ENCODE results near the gene KLHL22. TPM values are rescaled to one million over a fixed set of nuclear protein-coding genes. Genes with fewer than 3 reads are reported as not detected.

The KLHL22 gene
- total and polyA plus RNA-seq, 2 of the 4 experiments (the other 2 are of a cell fraction), result 27.1 to 30.1 TPM

DNA sequence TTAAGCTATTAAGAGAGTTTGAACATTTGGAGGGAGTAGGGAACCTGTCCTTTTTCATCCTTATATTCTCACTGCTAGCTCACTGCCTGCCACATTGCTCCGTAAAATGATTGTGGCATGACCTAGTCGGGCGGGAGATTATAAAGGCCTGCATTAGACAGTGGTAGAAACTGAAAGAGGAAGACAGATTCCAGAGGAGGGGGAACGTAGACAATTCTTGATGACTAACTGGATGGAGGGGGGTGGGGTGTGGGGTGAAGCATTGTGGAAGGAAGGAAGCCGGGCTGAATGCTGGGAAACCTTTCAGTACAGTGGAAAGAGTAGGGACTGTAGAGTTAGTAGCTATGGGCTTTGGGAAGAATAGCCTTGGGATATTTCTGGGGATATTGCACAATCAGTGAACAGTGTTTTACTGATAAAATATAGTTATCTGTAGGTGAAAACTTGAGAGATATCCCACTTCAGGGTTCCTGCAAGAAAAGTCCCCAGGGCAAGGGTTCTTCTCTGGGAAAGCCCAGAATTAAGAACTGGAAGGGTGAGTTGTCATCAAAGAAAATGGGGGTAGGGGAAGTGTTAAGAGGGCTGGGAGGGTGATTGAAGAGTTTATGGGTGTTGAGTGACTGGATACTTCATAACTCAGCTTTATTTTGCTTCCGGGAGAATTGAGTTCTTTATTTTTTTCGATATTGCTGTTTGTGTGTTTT, 13.9 kb upstream of the KLHL22 start:
- Histone ChIP-seq H4K20me1 (ENCODE audit: insufficient read depth, low read length) (peaks cover 55% of the 10 kb centered on the region), H2BK15ac (ENCODE audit: low read depth, low read length) (peak overlapping the region; percentile 91; the same call in 2 of the 3 replicates), H3K14ac (replicated peaks; ENCODE audit: low read depth, low read length) (peak overlapping the region; percentile 98), H2AK5ac (ENCODE audit: low read depth, low read length) (peak overlapping the region; percentile 95), H3K36me3 (ENCODE audit: control insufficient read depth, insufficient read depth, low read length) (peaks cover 8% of the 10 kb centered on the region), H3K9me1 (ENCODE audit: insufficient read depth, low read length) (peaks cover 18% of the 10 kb centered on the region), H4K8ac (ENCODE audit: low read depth in 2 of 2, low read length in 2 of 2) (peak overlapping the region; percentile 81 to 91), H3K56ac (ENCODE audit: extremely low read depth, insufficient read depth, low read length) (peak overlapping the region; percentile 93), H4K91ac (ENCODE audit: insufficient read depth, low read depth, low read length) (peak overlapping the region; percentile 94), H3K18ac (ENCODE audit: low read depth, low read length) (peak overlapping the region; percentile 74), H3K27me3 (ENCODE audit: control insufficient read depth, insufficient read depth, low read length) (no peaks in the 10 kb centered on the region), H2BK120ac (ENCODE audit: low read depth, low read length) (peak overlapping the region; percentile 80), H4K5ac (ENCODE audit: low read depth, low read length) (peak overlapping the region; percentile 85), H2BK20ac (ENCODE audit: low read depth, low read length) (peak overlapping the region; percentile 76), H3K9ac (ENCODE audit: low read depth, low read length) (peak overlapping the region; percentile 97), H3K27ac (ENCODE audit: insufficient read depth, low read length) (peak overlapping the region; percentile 93), H3K4me1 (ENCODE audit: control insufficient read depth, insufficient read depth, low read length) (peaks cover 15% of the 10 kb centered on the region), H3K4me3 (ENCODE audit: insufficient read depth, low read depth, low read length) (peak overlapping the region; percentile 78), H3K23ac (ENCODE audit: low read depth, low read length) (peak overlapping the region; percentile 99), H3K9me3 (ENCODE audit: control insufficient read depth, insufficient read depth, low read length) (no peaks in the 10 kb centered on the region), H3K79me1 (ENCODE audit: low read depth in 1 of 2, low read length in 2 of 2) (peaks cover 3 to 46% of the 10 kb centered on the region in 2 experiments), H2BK5ac (ENCODE audit: low read depth, low read length, poor library complexity, severe bottlenecking) (peak overlapping the region; percentile 94), H3K4ac (ENCODE audit: low read depth, low read length) (peak overlapping the region; percentile 98), H2AK9ac (replicated peaks; ENCODE audit: low read depth, low read length, poor library complexity) (peak overlapping the region; percentile 95), H2AFZ (replicated peaks; ENCODE audit: low read length, poor library complexity) (no peak overlapping the region), H3K4me2 (ENCODE audit: low read depth, low read length) (peak overlapping the region; percentile 96)
- BruUV-seq (replicated peaks), result no TSS peak
- intact Hi-C loops (cut with micrococcal nuclease), result loop anchor here (5.0 kb wide), 2 partner anchors 43 to 58 kb away; no protein-coding TSS in a partner anchor
- ChIA-PET CTCF (interaction anchor here (1.1 to 1.9 kb wide), 2 partner anchors 54 to 59 kb away, joined by 3 to 7 read pairs; no protein-coding TSS in a partner anchor), POLR2A (ENCODE audit: unreplicated experiment) (interaction anchor here (0.5 to 0.6 kb wide), 2 partner anchors 65 to 1600 kb away, joined by 3 to 8 read pairs; no protein-coding TSS in a partner anchor)
- dilution Hi-C loops (cut with HindIII; ENCODE audit: low sequenced_read_pairs, unreplicated experiment), result no loop called here
- TF ChIP-seq POLR2A (IDR thresholded peaks at IDR 0.05; ENCODE audit: low read depth, low read length) (peak; percentile 92), NFE2L2 (IDR thresholded peaks at IDR 0.05; ENCODE audit: low read depth, low read length) (no peak), CEBPB (IDR thresholded peaks at IDR 0.05; ENCODE audit: low read depth, low read length) (peak; percentile 98), FOS (IDR thresholded peaks at IDR 0.05; ENCODE audit: low read depth, low read length) (peak; percentile 77), SMC3 (IDR thresholded peaks at IDR 0.05; ENCODE audit: low read depth, low read length) (peak; percentile 7; the same call in 1 of the 2 replicates), MAZ (IDR thresholded peaks at IDR 0.05; ENCODE audit: borderline replicate concordance, low read depth, low read length) (peak; percentile 100), RAD21 (IDR thresholded peaks at IDR 0.05; ENCODE audit: low read length) (peak; percentile 25; the same call in 1 of the 2 replicates), RFX5 (IDR thresholded peaks at IDR 0.05; ENCODE audit: low read depth, low read length) (no peak), RCOR1 (IDR thresholded peaks at IDR 0.05; ENCODE audit: insufficient replicate concordance, low read length) (peak; percentile 31), MAFK (IDR thresholded peaks at IDR 0.05; ENCODE audit: low read depth, low read length) (peak; percentile 37), MXI1 (IDR thresholded peaks at IDR 0.05; ENCODE audit: borderline replicate concordance, low read depth, low read length) (peak; percentile 79; the same call in 1 of the 2 replicates)
- TF ChIP-seq, protein P1, sequence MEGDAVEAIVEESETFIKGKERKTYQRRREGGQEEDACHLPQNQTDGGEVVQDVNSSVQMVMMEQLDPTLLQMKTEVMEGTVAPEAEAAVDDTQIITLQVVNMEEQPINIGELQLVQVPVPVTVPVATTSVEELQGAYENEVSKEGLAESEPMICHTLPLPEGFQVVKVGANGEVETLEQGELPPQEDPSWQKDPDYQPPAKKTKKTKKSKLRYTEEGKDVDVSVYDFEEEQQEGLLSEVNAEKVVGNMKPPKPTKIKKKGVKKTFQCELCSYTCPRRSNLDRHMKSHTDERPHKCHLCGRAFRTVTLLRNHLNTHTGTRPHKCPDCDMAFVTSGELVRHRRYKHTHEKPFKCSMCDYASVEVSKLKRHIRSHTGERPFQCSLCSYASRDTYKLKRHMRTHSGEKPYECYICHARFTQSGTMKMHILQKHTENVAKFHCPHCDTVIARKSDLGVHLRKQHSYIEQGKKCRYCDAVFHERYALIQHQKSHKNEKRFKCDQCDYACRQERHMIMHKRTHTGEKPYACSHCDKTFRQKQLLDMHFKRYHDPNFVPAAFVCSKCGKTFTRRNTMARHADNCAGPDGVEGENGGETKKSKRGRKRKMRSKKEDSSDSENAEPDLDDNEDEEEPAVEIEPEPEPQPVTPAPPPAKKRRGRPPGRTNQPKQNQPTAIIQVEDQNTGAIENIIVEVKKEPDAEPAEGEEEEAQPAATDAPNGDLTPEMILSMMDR (conservative IDR thresholded peaks at IDR 0.05; ENCODE audit: low read depth, low read length), result no peak
- ATAC-seq (ENCODE audit: low read depth) (peak; percentile 75), DNase-seq (peak; percentile 94)
- WGBS, 2 experiments (ENCODE audit: extremely low coverage in 2 of 2, insufficient read length in 1 of 2), result 0% methylated on average over 2 of the region's 7 CpGs; no CpG with 5 or more reads in 1 of the 2 experiments
- in situ Hi-C loops (cut with MboI; ENCODE audit: low sequenced_read_pairs), result loop anchor here (5.0 kb wide), 1 partner anchor 48 kb away; no protein-coding TSS in a partner anchor

All from IMR-90 (cell line).